GM18951 (cell line): Measurements from ENCODE around the gene MTX2.

ENCODE experiments used
- POLR2A ChIP-seq: IDR thresholded peaks from 4 replicates; pipeline ENCODE4 v1.6.1; 2011; ENCODE audit warnings: mild to moderate bottlenecking; ENCODE audit not compliant: insufficient read length, insufficient read depth; ENCODE audit errors: extremely low read depth
- in situ Hi-C: fragments of 300-500 bp; cut with MboI; formaldehyde crosslinking; loops from one replicate; pipeline ENCODE4 v1.12.0; 2022; ENCODE audit warnings: low sequenced_read_pairs, mixed read lengths, inconsistent platforms; ENCODE audit not compliant: unreplicated experiment

The MTX2 gene

GRCh38 chr2:176270100-176270750 is 983 bp downstream of the MTX2 start:
- in situ Hi-C loops: no loop called here
- TF ChIP-seq POLR2A: no peak

GRCh38 chr2:176272870-176273459 is 3.7 kb downstream of the MTX2 start:
- in situ Hi-C loops: no loop called here
- no peak for TF ChIP-seq POLR2A

GRCh38 chr2:176278927-176279326 is 9.7 kb downstream of the MTX2 start:
- no peak for TF ChIP-seq POLR2A
- in situ Hi-C loops: no loop called here

DNA sequence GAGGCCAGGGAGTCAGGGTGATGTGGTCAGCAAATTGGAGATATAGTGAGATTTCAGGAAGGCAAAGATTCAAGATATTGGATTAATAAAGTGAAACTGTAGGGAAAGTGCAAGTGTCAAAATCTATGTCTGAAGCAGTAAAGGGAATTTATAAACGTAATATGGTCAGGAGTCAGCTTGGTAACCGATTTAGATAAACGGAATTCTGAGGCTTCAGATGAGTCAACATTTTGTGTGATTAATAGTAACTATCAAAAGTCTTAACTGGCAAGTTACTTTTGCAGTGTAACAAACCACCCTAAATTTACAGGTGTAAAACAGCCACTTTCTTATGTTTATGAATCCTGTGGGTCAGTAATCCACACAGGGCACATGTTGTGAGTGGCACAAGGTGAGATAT is 10.9 kb downstream of the MTX2 start:
- TF ChIP-seq POLR2A: no peak
- in situ Hi-C loops: no loop called here

DNA sequence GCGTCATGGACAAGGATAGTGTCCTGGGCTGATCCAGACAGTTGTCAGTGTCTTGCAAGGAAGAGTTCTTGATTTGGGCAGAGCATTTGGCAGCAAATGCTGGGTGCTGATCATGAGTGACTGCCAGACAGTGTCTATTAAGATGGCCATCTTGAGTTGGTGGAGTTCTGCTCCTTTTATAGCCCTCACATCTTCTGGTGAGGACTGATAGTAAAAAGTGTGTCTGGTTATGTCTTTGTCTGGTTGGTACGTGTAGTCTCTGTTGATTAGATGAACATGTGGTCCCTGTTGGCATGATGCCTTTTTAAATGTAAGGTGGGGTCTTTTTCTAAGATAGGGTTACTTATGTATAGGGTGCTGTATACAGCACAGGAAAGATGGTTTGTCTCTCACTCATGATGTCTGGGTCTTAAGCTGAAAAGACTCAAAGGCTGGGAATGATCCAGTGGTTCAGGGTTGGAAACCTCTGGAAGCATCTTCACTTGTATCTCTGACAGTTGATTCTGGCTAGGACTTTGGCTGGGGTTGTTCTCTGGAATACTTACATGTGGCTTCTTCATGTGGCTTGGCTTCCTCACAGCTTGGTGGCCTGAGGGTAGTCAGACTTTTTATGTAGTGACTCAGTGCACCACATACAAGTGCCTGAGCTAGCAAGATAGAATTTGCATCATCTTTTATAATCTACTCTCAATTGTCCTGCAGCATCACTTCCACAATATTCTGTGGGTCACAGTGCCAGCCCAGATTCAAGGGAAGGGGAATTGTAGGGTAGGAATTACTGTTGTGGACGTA is 11.8 kb downstream of the MTX2 start:
- no peak for TF ChIP-seq POLR2A
- in situ Hi-C loops: no loop called here

GRCh38 chr2:176283291-176284068 is 14.2 kb downstream of the MTX2 start:
- in situ Hi-C loops: no loop called here
- no peak for TF ChIP-seq POLR2A

GRCh38 chr2:176284461-176285049 is 15.3 kb downstream of the MTX2 start:
- in situ Hi-C loops: no loop called here
- no peak for TF ChIP-seq POLR2A

- no peak for TF ChIP-seq POLR2A
- in situ Hi-C loops: no loop called here
Measured at GRCh38 chr2:176285321-176285720, 16.1 kb downstream of the MTX2 start.

DNA sequence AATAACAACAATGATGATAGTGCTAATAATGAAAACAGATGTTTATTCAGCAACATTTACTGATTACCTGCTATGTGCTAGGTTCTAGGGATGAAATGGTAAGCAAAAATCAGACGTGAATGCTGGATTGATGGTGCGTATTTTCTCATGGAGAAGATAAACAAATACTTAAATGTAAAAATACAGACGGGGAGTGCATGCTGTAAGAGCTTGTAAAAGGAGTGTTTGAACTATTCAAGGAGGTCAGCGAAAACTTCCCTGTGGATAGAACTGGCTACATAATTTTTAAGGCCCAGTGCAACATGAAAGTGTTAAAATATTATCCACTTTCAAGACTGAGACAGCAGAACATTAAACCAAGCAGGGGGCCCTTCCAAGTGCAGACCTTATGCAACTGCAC is 22.1 kb downstream of the MTX2 start:
- no peak for TF ChIP-seq POLR2A
- in situ Hi-C loops: no loop called here

DNA sequence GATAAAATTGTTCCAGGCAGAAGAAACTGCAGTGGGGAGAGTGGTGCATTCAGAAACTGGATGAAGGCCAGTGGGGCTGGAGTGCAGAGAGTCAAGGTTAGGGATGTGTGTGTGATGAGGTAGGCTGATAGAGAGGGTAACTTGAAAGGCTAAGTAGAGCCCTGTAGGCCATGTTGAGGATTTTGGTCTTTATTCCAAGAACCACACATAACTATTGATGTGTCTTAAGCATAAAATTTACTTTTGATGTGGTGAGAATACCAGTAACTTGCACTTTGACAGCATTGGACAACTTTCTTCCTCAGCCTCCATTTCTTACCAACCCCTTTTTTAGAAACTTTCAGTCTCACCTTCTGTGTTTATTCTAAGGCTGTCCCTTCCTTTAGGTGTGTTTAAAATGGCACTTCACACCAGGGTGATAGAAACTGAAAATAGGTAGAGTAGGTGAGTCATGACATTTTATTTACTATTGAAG is 22.6 kb downstream of the MTX2 start:
- TF ChIP-seq POLR2A: no peak
- in situ Hi-C loops: no loop called here

- in situ Hi-C loops: no loop called here
- TF ChIP-seq POLR2A: no peak
Measured at GRCh38 chr2:176292608-176293007, 23.4 kb downstream of the MTX2 start.

GRCh38 chr2:176293334-176293733 is 24.1 kb downstream of the MTX2 start:
- TF ChIP-seq POLR2A: no peak
- in situ Hi-C loops: no loop called here

DNA sequence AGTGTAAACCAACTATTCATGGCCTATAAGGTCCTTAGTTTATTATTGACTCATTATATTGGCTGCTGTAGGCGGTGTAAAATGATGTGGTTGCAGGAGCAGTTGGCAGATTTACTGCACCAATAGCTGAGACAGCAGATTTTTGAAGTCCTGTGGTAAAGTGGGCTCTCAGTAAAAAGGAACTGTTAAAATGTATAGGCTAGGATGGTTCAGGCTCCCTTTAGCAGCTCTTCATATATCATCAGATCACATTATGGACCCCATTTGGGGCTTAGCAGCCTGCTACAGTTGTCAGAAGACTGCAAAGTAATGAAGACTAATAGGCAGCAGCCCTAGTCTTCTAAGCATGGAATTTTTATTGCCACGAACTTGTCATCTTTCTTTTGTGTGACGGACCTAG is 27.8 kb downstream of the MTX2 start:
- no peak for TF ChIP-seq POLR2A

More for the DNA sequence above, 27.8 kb downstream of the MTX2 start:
- in situ Hi-C loops: no loop called here
